Muscle of leg (tissue), 11 donors: ENCODE results near the gene DUSP9. TPM values are rescaled to one million over a fixed set of nuclear protein-coding genes. Genes with fewer than 3 reads are reported as not detected.

Experiments used
- DNase-seq: peaks from one replicate; pipeline ENCODE4 v3.0.0; 2013
- H3K27ac ChIP-seq: one replicate; pipeline ENCODE4 v1.5.1; 2013; ENCODE audit warnings: mild to moderate bottlenecking, low read length, control low read depth
- H3K27me3 ChIP-seq: one replicate; pipeline ENCODE4 v1.6.1; 2013; ENCODE audit warnings: low read length; ENCODE audit not compliant: control insufficient read depth, insufficient read depth
- H3K36me3 ChIP-seq: one replicate; pipeline ENCODE4 v1.6.1; 2013; ENCODE audit warnings: low read length; ENCODE audit not compliant: control insufficient read depth, insufficient read depth
- H3K4me1 ChIP-seq: one replicate; pipeline ENCODE4 v1.6.1; 2013; ENCODE audit warnings: low read length; ENCODE audit not compliant: control insufficient read depth, insufficient read depth
- H3K4me3 ChIP-seq: one replicate; pipeline ENCODE4 v1.5.1; 2013; ENCODE audit warnings: low read length, control low read depth
- H3K9me3 ChIP-seq: replicated peaks from 2 replicates; pipeline ENCODE4 v1.6.1; 2013; ENCODE audit warnings: low read depth, low read length; ENCODE audit not compliant: control insufficient read depth
- WGBS: methylation state at CpG from one replicate; pipeline ENCODE4 v1.1.5; 2013; ENCODE audit warnings: missing lambda C conversion rate; ENCODE audit not compliant: insufficient coverage; 5-methylcytosine and 5-hydroxymethylcytosine counted together
- polyA plus RNA-seq, 8 donors: library from polyadenylated mRNA; unstranded; fragments of 120-200 nt; gene quantifications; one replicate each; pipeline versions ENCODE4 v1.2.1 to v1.2.3, GENCODE V29; 2013; ENCODE audit warnings: inconsistent platforms in 1 of 8, low replicate concordance in 1 of 8; ENCODE audit not compliant: insufficient read length in 8 of 8, insufficient read depth in 1 of 8
- total RNA-seq: library from RNA; stranded (reverse); fragments of 120-200 nt; gene quantifications from one replicate; pipeline ENCODE4 v1.2.4, GENCODE V29; 2013

DUSP9 gene
- total and polyA plus RNA-seq, 9 donors, result 0.11 to 0.89 (median 0.36) TPM; not detected in 1

- DNase-seq, result no peak
- Histone ChIP-seq H3K4me1 (peaks cover 33% of the 10 kb centered on the region), H3K9me3 (no peaks in the 10 kb centered on the region), H3K36me3 (no peaks in the 10 kb centered on the region), H3K4me3 (no peak overlapping the region), H3K27me3 (peaks cover 70% of the 10 kb centered on the region), H3K27ac (no peak overlapping the region)
- whole genome bisulfite sequencing, result 20% methylated on average over 1 of the region's 8 CpGs
Measured at GRCh38 chrX:153641627-153642026, 5.4 kb upstream of the DUSP9 start.

DNA sequence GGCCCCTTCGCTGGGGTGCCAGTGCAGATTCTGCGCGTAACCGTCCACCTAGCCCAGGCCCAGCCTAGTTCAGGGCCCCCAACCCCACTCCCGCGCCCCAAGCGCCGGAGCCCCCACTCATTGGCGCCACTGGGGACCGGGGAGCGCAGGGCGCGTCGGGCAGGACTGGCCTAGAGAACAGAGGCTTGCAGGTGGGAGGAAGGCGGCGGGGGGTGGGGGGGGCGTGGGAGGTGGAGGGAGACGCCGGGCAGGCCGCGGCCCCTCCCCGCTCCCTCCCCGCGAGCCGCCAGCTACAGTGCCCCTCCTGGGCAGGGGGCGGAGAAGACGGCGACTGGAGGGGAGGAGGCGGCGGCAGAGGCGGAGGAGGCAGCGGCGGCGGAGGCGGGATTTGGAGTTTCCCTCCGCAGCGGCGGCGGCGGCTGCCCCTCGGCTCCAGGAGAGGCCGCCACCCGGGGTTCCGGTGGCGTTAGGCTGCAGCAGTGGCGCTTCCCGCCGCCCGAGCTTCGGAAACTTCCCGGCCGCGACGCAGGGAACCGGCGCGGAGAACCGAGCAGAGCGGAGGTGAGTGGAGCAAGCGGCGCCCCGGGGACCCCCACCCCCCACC is 4.8 kb upstream of the DUSP9 start:
- peaks cover 34% of the 10 kb centered on the region for H3K4me1 ChIP-seq

DNA sequence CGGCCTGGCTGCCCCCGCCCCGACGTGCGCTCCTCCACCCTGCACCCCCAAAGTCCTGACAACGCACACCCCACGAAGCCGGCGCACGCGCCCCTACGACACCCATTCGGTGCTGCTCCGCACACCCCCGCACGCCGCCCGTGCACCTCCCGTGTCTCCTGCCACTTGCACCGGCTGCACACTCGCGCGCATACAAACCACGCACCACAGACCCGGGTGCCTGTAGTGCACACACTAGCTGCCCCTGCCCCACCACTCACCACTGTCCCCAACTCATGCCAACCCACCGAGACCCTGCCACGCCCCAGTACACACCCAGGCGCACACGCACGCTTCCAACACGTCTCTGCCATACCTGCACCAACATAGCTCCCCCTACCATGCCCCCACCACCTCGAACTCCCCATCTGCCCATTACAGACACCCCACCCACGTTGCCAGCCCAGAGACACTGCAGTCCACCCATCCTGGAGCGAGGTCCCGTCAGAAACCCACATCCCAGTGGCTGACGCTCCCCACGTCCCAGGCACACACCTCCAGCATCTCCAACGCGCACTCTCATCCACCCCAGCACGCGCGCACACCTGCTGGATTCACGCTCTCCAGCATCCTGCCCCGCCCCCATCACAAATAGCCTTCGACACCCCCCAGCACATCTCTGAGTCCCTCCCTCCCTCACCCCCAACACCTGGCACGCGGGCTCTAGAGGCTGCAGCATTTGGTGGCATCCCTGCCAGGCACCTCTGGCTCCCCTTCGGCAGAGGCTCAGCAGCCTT is 4.2 kb upstream of the DUSP9 start:
- Histone ChIP-seq H3K27ac (no peak overlapping the region), H3K4me3 (no peak overlapping the region)

More for the DNA sequence above, 4.8 kb upstream of the DUSP9 start:
- no peak overlapping the region for H3K27ac ChIP-seq
- WGBS, result 34% methylated on average over 47 of the region's 62 CpGs
- H3K27me3 ChIP-seq, result peaks cover 74% of the 10 kb centered on the region
- H3K4me3 ChIP-seq, result no peak overlapping the region
- no peak for DNase-seq
- no peaks in the 10 kb centered on the region for H3K9me3 ChIP-seq
- H3K36me3 ChIP-seq, result no peaks in the 10 kb centered on the region

GRCh38 chrX:153643431-153644351 is 3.3 kb upstream of the DUSP9 start:
- Histone ChIP-seq H3K36me3 (no peaks in the 10 kb centered on the region), H3K9me3 (no peaks in the 10 kb centered on the region), H3K27me3 (peaks cover 82% of the 10 kb centered on the region), H3K4me3 (no peak overlapping the region), H3K4me1 (peaks cover 41% of the 10 kb centered on the region), H3K27ac (no peak overlapping the region)
- no peak for DNase-seq
- 27% methylated on average over 64 of the region's 84 CpGs for WGBS

More for the DNA sequence above, 4.2 kb upstream of the DUSP9 start:
- no peak for DNase-seq
- 27% methylated on average over 43 of the region's 48 CpGs for WGBS
- no peaks in the 10 kb centered on the region for H3K36me3 ChIP-seq
- H3K4me1 ChIP-seq, result peaks cover 41% of the 10 kb centered on the region
- H3K27me3 ChIP-seq, result peaks cover 77% of the 10 kb centered on the region
- H3K9me3 ChIP-seq, result no peaks in the 10 kb centered on the region

DNA sequence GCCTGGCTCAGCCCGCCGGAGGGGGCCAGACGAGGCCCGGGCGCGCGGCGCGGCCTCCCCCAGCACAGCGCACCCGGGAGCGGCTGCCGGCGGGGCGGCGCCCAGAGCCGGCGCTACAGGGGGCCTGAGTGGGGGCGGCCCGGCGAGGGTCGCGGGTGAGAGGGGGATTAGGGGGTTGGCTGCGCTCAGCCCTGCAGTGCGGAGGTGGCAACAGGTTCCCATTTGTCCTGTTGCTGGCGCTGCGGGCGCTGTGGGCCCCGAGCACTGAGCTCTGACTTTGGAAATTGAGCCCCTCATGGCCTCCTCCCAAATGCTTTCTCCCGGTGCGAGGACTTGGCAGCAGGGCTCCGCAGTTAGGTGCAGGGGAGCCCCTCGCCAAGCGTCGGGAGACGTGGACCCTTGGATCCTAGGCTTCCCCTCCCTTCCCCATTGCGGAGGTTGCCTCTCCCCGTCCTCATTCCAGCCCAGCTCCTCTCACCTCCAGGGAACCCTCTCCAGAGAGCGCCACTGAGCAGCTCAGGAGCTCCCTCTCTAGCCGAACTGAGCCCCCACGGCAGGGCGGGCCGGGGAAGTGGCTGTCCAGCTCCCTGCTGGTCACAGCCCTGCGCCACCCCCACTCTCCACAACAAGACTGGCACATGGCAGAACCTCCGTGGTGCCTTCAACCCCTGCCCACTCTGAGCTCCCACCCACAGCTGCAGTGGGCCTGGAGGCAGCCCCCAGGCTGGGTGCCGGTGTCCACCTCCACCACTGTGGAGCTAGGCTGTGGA is 2.5 kb upstream of the DUSP9 start:
- 26% methylated on average over 31 of the region's 46 CpGs for WGBS
- no peak for DNase-seq
- no peaks in the 10 kb centered on the region for H3K9me3 ChIP-seq

DNA sequence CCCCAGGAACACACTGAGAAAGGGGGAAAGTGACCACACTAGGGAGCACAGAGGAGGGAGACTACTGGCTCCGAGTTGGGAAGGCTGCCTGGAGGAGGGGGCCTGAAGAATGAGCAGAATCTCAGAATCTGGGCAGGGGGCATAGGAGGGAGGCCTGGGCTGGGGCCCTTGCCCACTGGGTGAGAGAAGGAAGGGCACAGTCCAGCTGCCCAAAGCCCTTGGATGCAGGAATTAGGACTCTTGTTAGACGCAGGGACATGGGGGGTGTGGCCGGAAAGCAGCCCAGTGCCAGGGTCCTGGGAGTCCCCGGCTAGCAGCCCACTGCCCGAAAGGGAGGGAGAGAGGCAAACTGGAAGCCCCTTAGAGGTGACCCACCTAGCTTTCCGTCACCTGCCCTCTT is 1.9 kb upstream of the DUSP9 start:
- no peak overlapping the region for H3K4me3 ChIP-seq
- H3K36me3 ChIP-seq, result no peaks in the 10 kb centered on the region
- H3K27ac ChIP-seq, result no peak overlapping the region
- no peaks in the 10 kb centered on the region for H3K9me3 ChIP-seq
- DNase-seq, result no peak
- H3K4me1 ChIP-seq, result peaks cover 40% of the 10 kb centered on the region
- H3K27me3 ChIP-seq, result peaks cover 80% of the 10 kb centered on the region
- WGBS, result 64% methylated on average over 5 of the region's 6 CpGs

More for the DNA sequence above, 2.5 kb upstream of the DUSP9 start:
- H3K36me3 ChIP-seq, result no peaks in the 10 kb centered on the region
- H3K4me3 ChIP-seq, result no peak overlapping the region
- H3K27me3 ChIP-seq, result peaks cover 83% of the 10 kb centered on the region
- H3K4me1 ChIP-seq, result peaks cover 41% of the 10 kb centered on the region
- no peak overlapping the region for H3K27ac ChIP-seq

DNA sequence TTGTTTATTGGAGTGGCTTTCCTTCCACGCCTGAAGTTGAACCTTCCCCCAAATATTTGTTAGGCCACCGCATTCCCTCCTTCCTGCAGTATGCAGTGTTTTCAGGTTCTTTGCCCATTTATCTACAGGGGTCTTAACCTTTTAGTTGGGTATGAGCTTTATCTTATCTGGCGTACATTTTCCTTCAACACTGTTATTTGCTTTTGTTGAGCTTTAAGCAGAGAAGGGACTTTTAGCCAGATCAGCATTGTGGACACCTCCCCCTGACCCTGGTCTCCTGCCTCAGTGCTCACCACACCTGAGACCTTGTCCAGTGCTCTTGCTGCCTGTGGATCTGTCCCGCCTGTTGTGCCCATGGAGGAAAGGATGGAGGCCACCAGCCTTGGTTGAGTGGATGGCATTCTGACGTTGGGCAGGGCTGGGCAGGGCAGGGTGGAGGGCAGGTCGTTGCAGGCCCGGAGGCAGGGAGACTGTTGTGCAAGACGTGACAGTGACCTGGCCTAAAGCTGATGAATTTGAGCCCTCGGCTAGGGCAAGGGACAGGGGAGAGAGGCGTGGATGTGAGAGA is 998 bp upstream of the DUSP9 start:
- Histone ChIP-seq H3K9me3 (no peaks in the 10 kb centered on the region), H3K4me1 (peaks cover 32% of the 10 kb centered on the region), H3K27ac (no peak overlapping the region), H3K27me3 (peaks cover 77% of the 10 kb centered on the region), H3K36me3 (no peaks in the 10 kb centered on the region), H3K4me3 (no peak overlapping the region)
- DNase-seq, result no peak
- 63% methylated on average over 7 of the region's 10 CpGs for WGBS

DNA sequence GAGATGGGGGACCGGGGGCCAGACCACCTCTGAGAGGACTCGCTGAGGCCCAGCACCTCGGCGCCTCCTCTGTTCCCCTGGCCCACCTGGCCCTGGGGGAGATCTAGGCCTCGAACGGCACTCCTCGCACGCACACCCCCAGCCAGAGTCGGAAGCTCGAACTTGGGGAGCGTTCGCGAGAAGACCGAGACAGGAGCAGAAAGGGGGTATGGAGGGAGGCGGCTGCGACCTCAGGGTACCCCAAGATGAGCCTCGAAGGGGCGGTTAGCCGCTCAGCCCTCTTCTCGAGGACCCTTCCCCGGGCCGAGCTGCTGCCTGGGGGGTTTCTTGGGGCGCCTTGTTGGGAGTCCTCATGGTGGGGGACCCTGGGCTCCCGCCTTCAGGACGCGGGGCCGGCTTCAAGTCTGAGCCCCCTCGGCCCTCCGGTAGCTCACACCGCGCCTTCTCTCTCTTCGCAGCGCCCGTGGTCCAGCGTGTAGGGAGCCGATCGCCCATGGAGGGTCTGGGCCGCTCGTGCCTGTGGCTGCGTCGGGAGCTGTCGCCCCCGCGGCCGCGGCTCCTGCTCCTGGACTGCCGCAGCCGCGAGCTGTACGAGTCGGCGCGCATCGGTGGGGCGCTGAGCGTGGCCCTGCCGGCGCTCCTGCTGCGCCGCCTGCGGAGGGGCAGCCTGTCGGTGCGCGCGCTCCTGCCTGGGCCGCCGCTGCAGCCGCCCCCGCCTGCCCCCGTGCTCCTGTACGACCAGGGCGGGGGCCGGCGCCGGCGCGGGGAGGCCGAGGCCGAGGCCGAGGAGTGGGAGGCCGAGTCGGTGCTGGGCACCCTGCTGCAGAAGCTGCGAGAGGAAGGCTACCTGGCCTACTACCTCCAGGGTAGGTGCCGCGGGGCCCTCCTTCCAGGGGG is 706 bp downstream of the DUSP9 start:
- Histone ChIP-seq H3K27me3 (peaks cover 62% of the 10 kb centered on the region), H3K9me3 (no peaks in the 10 kb centered on the region), H3K4me3 (no peak overlapping the region), H3K4me1 (peaks cover 22% of the 10 kb centered on the region), H3K36me3 (no peaks in the 10 kb centered on the region), H3K27ac (no peak overlapping the region)
- WGBS, result 35% methylated on average over 78 of the region's 85 CpGs
- no peak for DNase-seq
